ENCODE measurements around the gene NDOR1.

DNA sequence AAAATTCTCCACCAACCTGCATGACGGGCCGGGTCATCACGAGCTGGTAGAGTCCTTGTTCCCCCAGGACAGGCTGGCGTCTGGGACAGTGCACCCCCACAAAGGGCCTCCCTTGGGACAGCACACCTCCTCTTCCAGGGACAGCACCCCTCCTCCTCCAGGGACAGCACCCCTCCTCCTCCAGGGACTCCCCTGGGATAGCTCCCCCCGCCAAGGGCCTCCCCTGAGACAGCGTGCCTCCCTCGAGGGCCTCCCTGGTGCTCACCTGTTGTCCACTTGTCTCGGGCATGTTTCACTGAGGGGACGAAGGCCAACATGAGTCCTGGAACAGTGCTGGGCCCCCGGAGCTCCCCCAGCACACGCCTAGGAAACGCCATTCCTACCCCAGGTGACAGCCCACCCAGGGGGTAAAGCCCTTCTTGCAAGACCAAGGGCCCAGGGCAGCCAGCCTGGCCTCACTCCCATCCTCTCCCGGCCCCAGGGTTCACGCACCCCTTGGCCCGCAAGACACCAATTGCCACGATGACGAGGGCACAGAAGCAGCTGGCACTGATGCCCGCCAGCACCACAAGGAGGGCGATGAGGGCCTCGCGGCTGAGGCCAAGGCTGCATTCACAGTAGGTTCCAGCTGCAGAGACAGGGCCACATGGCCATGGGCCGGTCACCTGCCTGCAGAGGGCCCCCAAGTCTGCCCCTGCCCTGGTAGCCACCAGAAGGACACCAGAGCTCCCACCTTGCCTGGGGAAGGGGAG is 34.2 kb upstream of the NDOR1 start:
- no peak for TF ChIP-seq POLR2A (IDR thresholded peaks at IDR 0.05)
- TF ChIP-seq, protein P1, sequence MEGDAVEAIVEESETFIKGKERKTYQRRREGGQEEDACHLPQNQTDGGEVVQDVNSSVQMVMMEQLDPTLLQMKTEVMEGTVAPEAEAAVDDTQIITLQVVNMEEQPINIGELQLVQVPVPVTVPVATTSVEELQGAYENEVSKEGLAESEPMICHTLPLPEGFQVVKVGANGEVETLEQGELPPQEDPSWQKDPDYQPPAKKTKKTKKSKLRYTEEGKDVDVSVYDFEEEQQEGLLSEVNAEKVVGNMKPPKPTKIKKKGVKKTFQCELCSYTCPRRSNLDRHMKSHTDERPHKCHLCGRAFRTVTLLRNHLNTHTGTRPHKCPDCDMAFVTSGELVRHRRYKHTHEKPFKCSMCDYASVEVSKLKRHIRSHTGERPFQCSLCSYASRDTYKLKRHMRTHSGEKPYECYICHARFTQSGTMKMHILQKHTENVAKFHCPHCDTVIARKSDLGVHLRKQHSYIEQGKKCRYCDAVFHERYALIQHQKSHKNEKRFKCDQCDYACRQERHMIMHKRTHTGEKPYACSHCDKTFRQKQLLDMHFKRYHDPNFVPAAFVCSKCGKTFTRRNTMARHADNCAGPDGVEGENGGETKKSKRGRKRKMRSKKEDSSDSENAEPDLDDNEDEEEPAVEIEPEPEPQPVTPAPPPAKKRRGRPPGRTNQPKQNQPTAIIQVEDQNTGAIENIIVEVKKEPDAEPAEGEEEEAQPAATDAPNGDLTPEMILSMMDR (IDR thresholded peaks at IDR 0.05): no peak
